Left colon (tissue), 2 donors: ENCODE results near the gene TMEM174. TPM values are rescaled to one million over a fixed set of nuclear protein-coding genes. Genes with fewer than 3 reads are reported as not detected.

Source experiments
- ATAC-seq: fragments of 200-7000 bp; cut with Tn5 transposase; one replicate; pipeline ENCODE4 v1.9.1; 2020; ENCODE audit warnings: mild to moderate bottlenecking, moderate library complexity
- DNase-seq, 2 donors: peaks; one replicate each; pipeline ENCODE4 v3.0.0-alpha.2; 2020
- intact Hi-C, 2 donors: fragments of 100-400 bp; cut with DNase I in 1 of 2; cut with micrococcal nuclease in 1 of 2; formaldehyde crosslinking; loops; one replicate each; pipeline versions ENCODE4 v1.11.2 to v1.14.0; 2022; cut with DNase I, micrococcal nuclease
- total RNA-seq, 2 donors: library from RNA; stranded (reverse); fragmentation: NEBNext Ultra II Directional; extraction: Animal tissue kit (Norgen Biotek cat#: 25700); gene quantifications; one replicate each; pipeline ENCODE4 v1.2.1, GENCODE V29; 2021
- donor health status: DM: no; HTN: no; CAD: no.
- donor health status: DM: yes; HTN: yes; CAD: no.

The TMEM174 gene
- total RNA-seq, 2 donors from 2014 or later: not detected

- DNase-seq: no peak
- peak; percentile 62 for ATAC-seq
- intact Hi-C loops: no loop called here
Measured at GRCh38 chr5:73152411-73153388, 20.3 kb upstream of the TMEM174 start.

DNA sequence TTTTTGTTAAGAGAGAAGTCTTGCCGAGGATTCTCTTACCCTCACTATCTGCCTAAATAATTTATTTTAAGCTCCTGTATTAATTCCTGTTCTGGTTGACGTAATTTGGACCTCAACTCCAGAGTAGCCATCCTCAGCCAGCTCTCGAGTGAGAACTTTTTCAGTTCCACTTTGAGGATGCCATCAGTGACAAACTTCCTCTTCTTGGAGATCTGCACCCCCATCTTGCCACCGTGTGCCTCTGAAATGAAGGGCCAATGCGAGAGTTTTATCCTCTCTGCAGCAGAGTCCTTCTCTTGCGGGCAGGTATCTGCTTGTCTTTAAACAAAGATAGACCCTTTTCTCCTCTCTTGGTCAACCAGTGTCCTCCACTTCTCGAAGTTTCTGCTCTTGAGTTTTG lies 19.5 kb upstream of the TMEM174 start:
- ATAC-seq (no peak), DNase-seq (no peak)
- intact Hi-C loops: no loop called here

- ATAC-seq (no peak), DNase-seq (no peak)
- intact Hi-C loops: no loop called here
Measured at GRCh38 chr5:73154208-73155006, 18.6 kb upstream of the TMEM174 start.

DNA sequence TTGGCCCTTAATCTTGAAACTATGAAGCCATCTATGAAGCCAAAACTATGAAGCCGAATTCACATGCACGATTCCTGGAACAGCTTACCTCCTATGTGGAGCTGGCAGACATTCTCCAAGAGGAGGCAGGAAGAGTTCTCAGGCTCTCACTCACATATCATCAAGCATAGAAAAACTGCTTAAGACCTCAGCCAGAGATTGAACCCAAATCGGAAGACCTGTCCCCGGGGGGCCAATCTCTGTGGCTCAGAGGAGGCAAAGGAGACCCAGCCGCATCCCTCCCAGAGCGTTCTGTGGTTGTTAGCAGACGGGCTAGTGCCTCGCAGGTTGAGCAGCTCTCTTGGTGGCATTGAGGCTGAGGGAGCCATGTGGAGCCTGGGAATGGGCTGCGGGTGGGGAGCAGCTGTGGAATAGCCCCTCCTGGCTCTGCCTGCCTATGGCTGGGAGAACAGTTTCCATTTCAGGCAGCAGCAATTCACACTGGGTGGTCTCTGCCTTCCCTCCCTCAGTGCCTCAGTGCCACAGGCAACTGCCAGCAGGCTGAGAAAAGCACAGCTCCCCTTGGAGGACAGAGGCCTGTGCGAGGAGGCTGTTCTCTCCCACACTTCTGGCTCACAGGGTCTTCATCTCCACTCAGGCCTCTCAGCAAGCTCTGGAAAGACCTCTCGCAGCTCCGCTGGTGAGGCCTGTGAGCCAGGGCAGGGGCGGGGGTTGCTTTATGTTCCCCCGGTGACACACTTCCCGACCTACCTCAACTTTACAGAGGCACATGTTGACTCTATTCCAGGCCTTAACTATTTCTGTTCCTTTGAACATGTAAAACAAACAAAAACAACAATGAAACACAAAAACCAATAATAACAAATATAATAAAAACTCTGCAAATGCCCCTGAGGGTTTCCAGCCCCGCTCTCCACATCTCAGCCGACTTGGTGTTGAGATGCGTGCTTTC lies 17.4 kb upstream of the TMEM174 start:
- intact Hi-C loops: no loop called here
- ATAC-seq (no peak), DNase-seq (no peak)

GRCh38 chr5:73157414-73158303 lies 15.3 kb upstream of the TMEM174 start:
- intact Hi-C loops: no loop called here
- DNase-seq: no peak
- no peak for ATAC-seq

GRCh38 chr5:73158313-73158712 lies 14.7 kb upstream of the TMEM174 start:
- intact Hi-C loops: no loop called here
- no peak for DNase-seq
- no peak for ATAC-seq

DNA sequence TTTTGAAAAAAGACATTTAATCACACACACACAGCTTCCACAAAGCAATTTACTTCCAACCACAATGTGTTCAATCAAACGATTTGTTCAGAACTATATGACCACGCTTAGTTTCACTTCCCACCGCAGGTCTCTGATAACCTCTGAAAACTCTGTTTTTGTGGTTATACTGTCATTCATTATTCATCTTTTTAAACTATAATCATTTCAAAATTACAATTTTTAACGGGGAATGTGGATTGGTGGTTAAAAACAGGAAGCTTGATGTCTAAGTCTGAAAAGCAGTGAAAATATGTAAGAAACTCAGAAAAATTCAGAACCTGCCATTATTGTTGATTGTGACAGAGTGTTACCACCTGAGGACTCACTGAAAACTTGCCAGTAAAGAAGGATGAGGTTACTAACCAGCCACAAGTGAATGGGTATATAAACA lies 12.7 kb upstream of the TMEM174 start:
- intact Hi-C loops: no loop called here
- DNase-seq (no peak), ATAC-seq (no peak)

- DNase-seq (peak in 1 of 2 donors; percentile 29), ATAC-seq (peak; percentile 70)
- intact Hi-C loops: no loop called here
Measured at GRCh38 chr5:73170522-73170921, 2.5 kb upstream of the TMEM174 start.

DNA sequence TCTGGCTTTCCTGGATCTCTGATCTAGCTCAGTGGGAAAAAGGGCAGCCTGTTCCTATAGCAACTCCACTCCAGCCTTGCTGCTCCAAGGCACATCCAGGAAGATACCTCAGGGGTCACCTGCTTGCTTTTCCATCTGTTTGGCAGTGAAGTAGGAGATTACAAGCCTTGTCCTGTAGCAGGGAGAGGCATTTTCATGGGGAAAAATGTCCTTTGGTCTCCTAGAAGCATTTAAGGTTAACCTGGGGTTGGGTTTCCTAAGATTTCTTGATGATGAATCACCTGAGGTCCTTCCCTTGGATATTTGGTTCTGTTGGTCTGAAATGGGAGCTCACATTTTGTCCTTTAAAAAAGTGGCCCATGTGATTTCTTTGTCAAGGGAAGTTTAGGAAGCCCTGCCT lies 1.5 kb upstream of the TMEM174 start:
- ATAC-seq (no peak), DNase-seq (no peak)
- intact Hi-C loops: no loop called here

- intact Hi-C loops: no loop called here
- DNase-seq (no peak), ATAC-seq (no peak)
Measured at GRCh38 chr5:73174100-73174815, 1.3 kb downstream of the TMEM174 start.

GRCh38 chr5:73176250-73176649 lies 3.3 kb downstream of the TMEM174 start:
- intact Hi-C loops: no loop called here
- DNase-seq (no peak), ATAC-seq (peak; percentile 25)

DNA sequence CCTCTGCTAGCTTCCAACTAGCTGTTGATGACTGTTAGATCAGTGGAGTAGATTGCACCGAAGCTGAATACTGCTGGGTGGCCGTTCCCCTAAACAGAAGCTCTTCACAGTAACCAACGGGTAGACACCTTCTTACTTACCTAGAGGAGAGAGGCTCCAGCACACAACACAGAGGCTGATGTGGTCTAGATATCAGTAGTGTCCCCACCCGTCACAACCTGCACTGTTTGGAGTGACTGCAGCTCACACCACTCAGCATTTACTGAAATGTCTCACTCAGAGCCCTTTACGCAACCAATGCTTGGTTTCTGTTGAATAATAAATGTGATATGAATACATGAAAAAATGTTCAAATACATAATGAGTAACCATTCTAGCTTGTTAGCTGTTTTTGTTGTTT lies 5.3 kb downstream of the TMEM174 start:
- DNase-seq (no peak), ATAC-seq (no peak)
- intact Hi-C loops: no loop called here

DNA sequence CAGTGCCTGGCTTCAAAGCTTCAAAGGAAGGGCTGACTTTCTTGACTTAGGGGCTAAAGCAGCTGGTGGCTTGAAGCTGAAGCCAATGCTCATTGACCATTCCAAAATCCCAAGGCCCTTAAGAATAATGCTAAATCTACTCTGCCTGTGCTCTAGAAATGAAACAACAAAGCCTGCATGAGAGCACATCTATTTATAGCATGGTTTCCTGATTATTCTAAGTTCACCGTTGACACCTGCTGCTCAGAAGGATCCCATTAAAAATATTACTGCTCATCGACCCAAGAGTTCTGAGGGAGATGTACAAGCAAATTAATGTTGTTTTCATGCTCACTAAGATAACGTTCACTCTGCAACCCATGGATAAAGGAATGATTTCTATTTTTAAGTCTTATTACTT lies 6.7 kb downstream of the TMEM174 start:
- no peak for ATAC-seq
- intact Hi-C loops: no loop called here
- no peak for DNase-seq

GRCh38 chr5:73180566-73180965 lies 7.6 kb downstream of the TMEM174 start:
- no peak for DNase-seq
- intact Hi-C loops: no loop called here
- ATAC-seq: no peak

GRCh38 chr5:73182307-73182706 lies 9.3 kb downstream of the TMEM174 start:
- no peak for DNase-seq
- ATAC-seq: peak; percentile 55
- intact Hi-C loops: no loop called here

- intact Hi-C loops: no loop called here
- ATAC-seq (no peak), DNase-seq (no peak)
Measured at GRCh38 chr5:73183000-73183399, 10.0 kb downstream of the TMEM174 start.

DNA sequence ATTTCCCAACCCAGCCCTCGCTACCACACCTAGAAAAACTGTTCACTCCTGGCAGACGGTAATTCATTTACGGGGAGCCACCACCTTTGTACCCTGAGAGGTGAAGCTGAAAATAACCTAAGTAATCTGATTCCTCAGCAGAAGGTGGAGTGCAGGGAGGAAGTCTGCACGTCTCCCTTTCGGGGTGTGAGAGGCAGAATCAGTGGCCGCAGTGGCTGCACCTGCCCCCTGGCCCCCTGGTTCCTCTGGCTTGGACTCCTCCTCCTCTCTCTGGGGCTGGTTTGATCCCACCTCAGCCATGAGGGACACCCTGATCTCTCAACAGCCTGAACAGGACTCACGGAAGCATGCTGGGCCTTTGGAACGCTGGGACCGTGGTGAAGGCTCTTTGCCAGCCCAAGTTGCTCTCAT lies 10.5 kb downstream of the TMEM174 start:
- DNase-seq (peak; percentile 74 to 75), ATAC-seq (peak; percentile 91)
- intact Hi-C loops: no loop called here
